ENCODE results near the gene WNK2.

Gene WNK2

DNA sequence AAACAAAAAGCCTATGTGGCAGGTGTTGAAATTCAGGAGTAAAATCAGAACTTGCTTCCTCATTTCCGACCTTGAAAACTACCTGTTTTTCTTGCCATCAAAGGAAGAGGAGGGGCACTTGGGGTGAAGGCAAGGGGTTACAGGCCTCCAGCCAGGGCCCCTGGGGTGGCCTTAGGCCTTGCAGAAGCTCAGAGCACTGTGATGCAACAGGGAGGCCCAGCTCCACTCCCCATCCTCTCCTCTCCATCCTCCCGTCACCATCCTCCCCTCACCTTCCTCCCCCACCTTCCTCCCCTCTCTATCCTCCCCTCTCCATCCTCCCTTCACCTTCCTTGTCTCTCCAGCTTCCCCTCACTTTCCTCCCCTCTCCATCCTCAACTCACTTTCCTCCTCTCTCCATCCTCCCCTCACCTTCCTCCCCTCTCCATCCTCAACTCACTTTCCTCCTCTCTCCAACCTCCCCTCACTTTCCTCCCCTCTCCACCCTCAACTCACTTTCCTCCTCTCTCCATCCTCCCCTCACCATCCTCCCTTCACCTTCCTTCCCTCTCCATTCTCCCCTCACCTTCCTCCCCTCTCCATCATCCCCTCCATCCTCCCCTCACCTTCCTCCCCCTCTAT, 111.6 kb downstream of the WNK2 start:
- no peak for DNase-seq (ENCODE audit: low spot score)

DNA sequence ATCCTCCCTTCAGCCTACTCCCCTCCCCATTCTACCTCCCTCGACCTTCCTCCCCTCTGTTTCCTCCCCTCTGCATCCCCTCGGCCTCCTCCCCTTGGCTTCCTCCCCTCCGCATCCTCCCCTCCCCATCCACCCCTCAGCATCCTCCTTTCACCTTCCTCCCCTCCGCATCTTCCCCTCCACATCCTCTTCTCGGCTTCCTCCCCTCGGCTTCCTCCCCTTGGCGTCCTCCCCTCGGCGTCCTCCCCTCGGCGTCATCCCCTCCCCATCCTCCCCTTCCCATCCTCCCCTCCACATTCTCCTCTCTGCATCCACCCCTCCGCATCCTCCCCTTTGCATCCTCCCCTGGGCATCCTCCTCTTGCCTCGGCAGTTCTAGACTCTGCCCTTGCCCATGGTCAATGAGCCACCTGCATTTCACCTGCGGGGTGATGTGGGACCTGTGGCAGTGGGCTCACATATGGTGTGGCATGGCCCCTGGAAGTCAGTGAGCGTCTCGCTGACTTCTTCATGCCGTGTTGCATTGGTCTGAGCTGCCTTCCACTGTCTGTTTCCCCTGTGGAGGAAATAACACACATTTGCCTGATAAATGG, 113.0 kb downstream of the WNK2 start:
- no peak for DNase-seq (ENCODE audit: low spot score)

DNA sequence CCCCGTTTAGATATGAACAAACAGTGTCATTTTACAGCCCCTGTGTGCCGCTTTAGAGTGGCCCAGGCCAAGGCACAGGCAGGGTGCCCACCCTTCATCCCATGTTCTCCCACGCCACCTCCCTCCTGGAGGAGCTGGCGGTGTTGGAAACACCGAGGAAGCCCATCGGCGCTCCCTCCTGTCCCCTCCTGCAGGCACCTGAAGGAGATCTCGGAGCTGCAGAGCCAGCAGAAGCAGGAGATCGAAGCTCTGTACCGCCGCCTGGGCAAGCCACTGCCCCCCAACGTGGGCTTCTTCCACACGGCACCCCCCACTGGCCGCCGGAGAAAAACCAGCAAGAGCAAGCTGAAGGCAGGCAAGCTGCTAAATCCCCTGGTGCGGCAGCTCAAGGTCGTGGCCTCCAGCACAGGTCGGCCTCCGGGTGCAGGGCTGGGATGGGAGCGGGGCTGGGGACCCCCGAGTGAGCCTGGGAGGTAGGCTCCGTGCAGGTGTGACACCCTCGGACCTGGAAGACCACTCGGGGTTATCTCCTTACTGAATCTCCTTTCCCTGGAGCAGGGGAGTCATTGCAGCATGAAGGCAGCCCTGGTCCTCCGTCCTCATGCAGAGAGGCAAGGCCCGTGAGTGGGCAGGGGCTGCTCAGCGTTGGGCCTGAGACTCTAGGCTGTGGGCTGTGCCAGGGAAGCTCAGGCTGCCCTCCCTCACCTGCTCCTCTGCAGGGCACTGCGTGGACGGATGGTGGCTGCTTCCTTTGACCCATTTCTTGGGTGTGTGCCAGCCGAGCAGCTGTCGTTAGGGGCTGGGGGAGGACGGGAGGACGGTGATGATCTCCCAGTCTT, 113.9 kb downstream of the WNK2 start:
- peak; percentile 36 for DNase-seq (ENCODE audit: low spot score)

DNA sequence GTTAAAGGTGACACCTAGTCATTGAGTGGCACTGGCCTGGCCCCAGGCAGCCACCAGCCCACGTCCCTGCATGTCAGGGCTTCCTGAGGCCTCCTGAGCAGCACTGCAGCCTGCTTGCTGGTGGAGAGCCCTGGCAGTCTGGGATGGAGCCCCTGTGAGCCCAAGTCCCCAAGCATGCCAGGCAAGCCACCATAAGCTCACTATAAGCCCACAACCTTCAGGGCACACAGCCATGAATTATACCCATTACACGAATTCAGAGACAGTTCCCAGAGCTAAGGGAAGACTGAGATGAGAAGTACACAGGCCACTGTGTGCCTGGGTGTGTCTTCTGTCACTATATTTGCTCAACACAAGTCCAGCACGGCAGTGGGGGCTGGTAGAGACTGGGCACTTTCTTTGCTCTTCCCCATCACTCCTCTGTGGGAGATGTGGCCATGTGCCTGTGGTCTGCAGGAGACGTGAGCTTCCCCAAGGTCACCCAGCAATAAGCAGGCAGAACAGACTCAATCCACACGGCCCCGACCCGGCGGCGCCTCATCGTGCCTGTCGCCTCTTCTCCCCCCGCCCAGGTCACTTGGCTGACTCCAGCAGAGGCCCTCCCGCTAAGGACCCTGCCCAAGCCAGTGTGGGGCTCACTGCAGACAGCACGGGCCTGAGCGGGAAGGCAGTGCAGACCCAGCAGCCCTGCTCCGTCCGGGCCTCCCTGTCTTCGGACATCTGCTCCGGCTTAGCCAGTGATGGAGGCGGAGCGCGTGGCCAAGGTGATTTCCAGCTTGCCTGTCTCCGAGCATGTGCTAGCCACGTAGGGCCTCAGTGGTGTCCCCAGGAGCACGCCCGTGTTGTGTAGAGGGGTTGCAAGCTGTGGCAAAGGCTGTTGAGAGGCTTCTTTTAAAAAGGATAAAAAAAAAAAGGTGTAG, 114.8 kb downstream of the WNK2 start:
- DNase-seq (ENCODE audit: low spot score) = no peak

DNA sequence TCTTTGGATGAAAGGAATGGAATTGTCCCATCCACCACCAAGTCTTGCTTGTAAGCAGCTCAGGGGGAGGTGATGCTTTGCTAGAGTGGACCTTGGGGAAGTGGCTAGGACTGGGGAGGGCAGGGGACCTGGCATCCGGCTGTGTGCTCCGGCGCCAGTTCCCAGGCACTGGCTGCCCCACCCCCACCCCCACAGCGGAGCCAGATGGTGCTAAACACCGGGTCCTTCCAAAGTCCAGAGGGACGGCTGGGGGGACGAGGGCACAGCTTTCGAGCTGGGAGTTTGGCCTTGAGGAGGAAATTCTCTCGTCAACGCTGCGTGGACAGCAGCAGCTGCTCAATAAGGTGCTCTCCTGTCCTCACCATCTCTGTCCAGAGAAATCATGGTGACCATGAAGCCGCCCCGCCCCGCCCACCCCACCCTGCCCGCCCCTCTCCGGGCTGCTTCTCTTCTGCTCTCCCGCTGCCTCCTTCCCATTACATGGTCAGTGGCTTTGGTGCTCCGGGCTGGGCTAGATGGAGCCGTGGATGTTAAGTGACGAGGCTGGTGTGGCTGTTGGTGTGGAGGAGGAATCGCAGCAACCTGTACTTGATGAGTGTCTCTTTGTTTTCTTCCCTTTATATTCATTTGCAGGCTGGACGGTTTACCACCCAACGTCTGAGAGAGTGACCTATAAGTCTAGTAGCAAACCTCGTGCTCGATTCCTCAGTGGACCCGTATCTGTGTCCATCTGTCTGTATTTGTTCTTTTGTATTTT, 115.7 kb downstream of the WNK2 start:
- peak; percentile 17 for DNase-seq (ENCODE audit: low spot score)

DNA sequence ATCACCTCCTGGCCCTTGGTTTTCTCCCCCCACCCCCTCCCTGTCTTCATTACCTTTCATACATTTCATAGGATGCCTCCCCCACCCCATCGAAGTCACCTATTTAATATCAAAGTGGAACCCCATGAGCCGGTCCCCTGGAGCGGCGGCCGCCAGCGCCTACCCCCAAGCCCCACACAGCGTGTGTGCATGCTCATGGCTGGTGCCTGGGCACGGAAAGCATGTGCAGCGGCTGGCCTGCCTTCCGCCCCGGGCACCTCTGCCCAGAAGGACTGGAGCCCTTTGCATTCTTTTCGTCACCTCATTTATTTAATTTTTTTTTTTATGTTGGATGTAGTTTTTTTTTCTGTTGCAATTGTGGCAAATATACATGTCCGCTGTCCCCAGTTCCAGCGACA, 116.2 kb downstream of the WNK2 start:
- no peak for DNase-seq (ENCODE audit: low spot score)

DNA sequence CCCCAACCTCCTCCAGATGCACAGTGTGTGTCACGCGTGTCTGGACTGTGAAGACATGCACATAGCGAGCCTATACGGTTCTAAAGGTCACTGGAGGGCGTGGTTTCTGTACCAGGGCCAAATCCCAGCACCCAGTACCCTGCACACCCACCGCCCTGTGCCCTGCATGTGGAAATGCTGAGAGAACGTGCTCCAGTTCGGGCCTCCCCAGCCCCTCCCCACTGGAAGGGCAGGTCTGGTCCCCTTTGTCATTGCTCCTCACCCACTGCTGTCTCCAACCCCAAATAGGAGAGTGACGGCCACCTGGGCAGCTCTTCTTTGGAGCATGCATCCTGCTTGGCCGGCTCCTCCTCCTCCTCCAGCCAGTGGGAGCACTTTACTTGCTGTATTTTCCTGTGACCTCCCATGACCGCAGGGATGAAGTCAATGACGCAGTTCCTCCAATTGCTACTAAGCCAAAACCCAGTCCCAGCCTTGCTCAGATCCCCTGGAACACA, 116.7 kb downstream of the WNK2 start:
- DNase-seq (ENCODE audit: low spot score) = no peak

DNA sequence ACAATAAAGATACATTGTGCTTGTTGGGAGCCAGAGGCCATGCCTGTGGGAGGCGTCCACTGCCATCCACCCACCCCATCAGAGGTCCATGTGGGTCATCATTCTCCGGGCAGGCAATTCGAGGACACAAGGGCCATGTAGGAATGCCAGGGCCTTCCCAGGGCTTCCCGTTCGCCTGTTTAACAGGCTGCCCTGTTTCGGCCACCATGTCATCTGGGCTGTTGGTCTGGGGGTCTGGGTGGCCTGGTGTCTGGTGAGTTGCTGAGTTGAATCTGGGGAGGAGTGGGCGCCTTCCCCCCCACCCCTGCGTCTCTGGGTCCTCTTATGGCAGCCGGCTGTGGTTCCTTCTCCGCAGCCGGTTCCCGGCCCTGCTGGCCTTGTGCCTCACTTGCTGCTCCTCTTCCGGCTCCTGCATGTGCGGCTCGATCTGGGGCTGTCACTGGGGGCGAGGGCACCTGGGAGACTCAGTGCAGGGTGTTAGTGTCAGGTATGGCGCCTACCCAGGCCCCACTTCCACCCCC, 117.4 kb downstream of the WNK2 start:
- peak; percentile 21 for DNase-seq (ENCODE audit: low spot score)

DNA sequence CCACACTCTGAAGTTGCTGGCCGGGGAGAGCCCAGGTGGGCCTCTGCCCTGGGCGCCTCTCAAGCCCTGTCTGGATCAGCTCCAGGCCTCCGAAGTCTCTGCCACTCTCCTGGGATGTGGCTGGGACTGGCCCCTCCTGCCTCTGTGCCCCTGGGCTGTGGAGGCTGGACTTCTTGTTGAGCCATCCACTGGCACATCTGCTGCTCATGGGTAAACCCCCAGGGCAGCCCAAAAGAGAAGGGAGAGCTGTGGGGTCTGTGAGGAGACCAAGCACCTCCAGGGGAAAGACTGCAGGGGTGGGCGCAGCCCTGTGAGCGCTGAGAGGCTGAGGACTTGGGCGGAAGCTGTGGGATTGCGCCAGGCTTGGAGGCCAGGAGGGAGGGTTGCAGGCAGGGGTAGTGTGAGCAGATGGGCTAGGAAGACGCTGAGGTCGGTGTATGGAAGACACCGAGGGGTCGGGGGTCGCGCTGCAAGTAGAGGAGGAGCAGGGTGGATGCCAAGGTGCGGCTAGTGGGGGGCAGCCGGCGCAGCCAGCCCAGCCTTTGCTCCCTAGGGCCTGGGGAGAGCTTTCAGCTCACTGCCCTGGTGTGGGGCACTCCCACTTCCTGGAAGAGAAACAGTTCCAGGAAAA, 118.1 kb downstream of the WNK2 start:
- DNase-seq (ENCODE audit: low spot score) = peak; percentile 44

DNA sequence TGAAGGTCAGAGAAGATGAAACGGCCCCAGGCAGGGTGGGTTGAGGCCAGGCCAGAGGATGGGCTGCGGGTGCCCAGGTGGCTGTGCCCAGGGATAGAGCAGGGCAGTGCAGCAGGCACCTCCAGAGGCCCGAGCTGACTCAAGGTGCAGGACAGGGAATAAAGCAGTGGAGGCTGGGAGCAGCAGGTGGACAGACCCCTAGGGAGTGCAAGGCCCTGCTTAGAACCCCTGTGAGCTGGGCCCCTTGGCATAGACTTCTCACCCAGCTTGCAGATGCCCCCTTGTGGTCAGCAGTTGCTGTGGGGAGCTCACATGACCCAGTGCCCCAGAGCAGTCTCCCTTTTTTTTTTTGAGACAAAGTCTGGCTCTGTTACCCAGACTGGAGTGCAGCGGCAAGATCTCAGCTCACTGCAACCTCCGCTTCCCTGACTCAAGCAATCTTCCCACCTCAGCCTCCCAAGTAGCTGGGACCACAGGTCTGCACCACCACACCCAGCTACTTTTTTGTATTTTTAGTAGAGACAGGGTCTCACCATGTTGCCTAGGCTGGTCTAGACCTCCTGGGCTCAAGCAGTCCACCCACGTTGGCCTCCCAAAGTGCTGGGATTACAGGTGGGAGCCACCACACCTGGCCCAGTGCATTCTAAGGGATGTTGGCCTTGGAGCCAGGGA, 118.8 kb downstream of the WNK2 start:
- DNase-seq (ENCODE audit: low spot score) = peak; percentile 86

DNA sequence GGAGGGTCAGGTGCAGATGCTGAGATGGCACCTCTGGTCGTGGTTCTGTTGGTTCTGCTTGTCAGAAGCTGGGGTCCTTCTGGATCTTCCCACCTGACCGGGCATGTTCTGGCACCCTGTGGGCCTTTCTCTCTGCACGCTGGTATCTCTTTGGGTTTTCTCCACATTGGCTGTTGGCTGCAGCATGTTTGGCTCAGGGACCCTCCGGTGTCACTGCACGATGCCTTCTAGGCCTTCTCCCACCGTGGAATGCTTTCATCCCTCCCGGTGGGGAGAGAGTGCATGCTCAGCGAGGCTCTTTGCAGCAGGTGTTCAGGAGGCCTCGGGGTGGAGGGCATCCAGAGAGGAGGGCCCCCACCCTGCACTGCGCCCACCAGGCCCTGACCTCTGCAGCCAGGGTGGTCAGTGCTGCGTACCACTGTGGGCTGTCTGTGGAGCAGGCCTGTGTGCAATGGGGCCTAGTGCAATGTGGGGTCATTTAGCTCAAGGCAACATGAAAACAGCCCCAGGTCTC, 119.4 kb downstream of the WNK2 start:
- DNase-seq (ENCODE audit: low spot score) = peak; percentile 22

DNA sequence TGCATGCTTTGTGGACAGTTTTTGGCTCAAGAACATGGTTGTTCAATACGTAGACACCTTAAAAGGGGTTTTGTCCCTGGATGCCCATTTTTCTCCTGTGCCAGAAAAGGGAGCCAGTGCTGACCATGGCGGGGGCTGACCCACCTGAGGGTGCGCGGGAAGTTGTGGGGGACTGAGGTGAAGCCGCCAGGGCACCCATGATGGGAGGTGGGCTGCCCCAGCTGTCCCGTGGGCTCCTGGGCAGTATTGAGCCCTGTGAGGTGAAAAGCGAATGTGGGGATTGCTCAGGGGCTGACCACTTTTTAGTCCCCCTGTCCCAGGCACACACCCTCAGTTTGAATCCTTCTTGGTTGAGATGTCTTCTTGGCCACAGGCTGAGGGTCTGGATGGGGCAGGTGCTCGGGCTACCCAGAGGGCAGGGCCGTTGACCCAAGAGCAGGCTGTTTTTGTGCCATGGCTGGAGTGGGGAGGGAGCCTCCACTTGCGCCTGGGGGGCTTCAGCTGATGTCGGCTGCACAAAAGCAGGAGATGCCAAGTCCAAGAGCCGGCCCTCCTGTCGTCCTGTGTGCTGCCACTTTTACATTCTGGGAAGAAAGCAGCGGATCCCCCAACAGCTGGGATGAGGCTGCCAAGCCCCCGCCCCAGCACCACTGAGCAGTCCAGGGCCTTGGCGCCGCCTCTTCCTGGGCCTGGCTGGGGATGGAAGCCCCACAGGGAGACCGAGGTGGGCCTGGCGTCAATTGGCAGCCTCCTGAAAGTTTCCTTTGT, 120.1 kb downstream of the WNK2 start:
- DNase-seq (ENCODE audit: low spot score) = peak; percentile 26

DNA sequence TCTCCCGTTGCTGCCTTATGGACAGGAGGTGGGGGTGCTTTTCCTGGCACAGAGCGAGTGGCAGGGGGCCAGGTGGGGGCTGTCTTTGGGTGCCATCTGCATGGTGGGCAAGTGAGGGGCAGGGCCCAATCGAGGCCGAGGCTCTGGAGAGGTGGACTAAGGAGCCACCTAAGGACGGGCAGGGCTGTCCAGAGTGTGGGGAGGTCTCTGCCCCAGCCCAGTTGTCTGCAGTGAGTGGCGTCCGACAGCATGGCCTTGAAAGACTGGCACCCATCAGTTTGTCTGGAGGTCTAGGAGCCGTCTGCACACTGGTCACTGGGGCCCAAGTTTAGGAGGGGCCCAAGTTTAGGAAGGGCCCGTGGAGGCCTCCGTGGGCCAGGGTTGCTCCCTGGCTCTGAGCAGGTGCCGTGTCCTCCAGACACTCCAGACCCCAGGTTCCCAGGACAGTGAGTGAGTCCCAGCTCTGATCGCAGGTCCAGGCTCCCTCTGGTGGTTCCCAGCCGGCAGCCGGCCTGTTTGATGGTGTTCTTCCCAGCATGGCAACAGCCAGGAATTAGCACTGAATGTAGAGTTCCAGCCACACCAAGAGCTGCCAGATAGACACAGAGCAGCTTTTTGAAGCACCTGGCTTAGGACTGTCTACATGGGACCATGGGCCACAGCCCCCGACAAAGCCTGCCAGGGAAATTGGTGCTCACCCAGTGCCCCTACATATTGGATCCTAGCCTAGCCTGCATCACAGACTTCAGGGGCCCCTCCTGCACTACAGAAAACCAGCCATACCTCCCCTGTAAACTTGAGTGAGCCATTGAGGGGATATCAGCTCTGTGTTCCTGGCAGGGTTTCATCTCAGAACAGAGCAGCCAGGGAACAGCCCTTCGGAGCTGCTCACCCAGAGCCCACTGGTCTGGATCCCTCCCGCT, 120.9 kb downstream of the WNK2 start:
- DNase-seq (ENCODE audit: low spot score) = peak; percentile 80

DNA sequence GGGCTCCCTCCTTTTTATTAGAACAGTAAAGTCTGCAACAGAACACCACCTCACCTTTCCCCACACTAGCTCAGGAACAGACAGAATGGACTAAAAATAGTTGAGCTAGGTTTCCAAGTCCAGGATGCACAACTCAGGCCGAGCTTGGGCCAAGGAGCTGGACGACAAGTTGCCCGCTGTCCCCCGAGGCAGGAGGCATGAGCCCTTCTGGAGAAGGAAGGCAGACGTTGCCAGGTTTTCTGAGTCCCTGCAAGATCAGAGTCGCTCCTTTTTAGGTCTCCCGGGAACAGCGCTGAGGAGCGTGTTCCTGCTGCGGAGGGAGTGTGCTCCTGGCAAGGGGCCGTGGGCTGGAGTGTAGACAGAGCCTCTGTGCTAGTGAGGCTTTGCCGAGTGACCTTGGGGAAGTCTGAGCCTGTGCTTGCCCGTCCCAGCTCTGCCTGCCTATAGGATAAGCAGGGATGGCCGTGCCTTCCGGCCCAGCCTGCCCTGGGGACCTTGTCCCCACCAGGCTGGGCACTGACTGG, 121.6 kb downstream of the WNK2 start:
- peak; percentile 21 for DNase-seq (ENCODE audit: low spot score)

DNA sequence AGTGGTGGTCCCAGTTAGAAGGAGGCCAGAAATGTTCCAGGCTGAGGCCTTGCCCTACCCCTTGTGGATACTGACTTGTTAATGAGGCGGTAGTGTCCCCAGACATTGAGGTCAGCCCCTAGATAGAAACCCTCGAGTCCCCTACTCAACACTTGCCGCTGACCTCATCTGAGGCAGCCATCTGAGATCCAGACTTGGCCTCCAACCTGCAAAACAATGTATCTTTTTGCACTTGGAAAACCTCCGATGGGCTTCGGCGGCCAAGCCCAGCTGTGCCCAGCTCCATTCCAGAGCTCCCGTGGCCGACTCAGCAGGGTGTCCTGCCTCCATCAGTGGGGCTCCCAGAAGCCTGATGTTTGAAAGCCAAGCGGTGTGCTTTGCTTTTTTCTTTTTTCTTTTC, 122.1 kb downstream of the WNK2 start:
- DNase-seq (ENCODE audit: low spot score) = no peak

DNA sequence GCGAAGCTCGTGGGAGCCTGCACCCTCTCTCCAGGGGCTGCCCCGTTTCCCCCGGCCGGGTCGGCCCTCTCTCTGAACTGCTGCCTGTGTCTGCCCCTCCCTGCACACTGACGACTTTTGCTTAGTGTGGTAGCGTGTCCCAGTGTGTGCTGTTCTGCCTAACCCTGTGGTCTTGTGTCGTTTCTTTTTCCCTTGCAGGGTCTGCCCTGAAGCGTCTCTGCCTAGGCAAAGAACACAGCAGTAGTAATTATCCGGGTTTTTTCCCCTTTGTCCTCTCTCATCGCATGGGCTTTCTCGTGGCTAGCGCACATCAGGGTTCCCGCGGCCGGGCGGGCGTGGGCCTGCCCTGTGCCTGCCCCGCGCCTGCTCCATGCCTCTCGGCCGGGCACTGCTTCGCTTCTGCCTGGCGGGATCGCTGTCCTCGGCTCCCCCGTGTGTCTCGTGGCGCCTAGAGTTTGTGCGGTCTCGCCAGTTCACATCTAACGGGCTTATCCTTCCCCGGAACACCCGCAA, 122.7 kb downstream of the WNK2 start:
- peak; percentile 31 for DNase-seq (ENCODE audit: low spot score)

DNA sequence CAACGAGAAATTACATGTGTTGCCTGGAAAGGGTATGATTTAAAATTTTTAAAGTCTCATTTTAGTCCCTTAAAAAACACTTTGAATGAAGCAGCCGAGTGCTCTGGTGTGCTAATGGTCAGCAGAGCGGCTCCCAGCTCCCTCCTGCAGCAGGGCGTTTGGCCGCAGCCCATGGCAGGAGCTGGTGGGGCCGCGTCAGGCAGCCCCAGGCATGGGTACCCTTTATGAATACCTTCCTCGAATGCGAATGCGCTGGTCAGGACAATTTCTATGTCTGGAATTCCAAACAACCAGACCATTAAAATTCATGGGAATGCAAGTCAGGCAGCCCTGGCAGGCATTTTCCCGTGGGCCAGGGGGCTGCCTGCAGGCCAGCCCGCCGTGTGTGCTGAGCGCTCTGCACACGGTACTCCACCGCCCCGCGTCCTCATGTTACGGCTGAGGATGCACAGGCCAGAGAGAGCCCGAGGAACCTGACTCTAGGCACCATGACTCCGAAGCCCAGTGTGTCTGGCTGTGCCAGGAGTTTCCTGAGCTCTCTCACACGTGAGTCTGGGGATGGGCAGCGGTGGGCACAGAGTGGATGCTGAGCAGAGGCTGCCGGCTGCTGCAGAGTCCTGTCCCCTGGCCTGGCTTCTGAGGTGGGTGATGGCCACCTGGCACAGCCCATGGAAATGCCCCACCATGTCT, 123.7 kb downstream of the WNK2 start:
- DNase-seq (ENCODE audit: low spot score) = no peak

All from D341Med (cell line).